SJSA1 (cell line): ENCODE data around the gene INAFM1. TPM values are rescaled to one million over a fixed set of nuclear protein-coding genes. Genes with fewer than 3 reads are reported as not detected.

ENCODE experiments used
- DNase-seq, 2 experiments: peaks; one replicate each; pipeline ENCODE4 v3.0.0-alpha.2; 2015 to 2020; ENCODE audit warnings: low spot score in 2 of 2, low read depth in 1 of 2
- H3K27ac ChIP-seq: fragments of 250-450 bp; sonication (Bioruptor Pico); 2 replicates; pipeline ENCODE4 v1.5.1; 2020; ENCODE audit warnings: mild to moderate bottlenecking, moderate library complexity
- H3K27me3 ChIP-seq: fragments of 250-450 bp; sonication (Bioruptor Pico); replicated peaks from 2 replicates; pipeline ENCODE4 v1.5.1; 2020; ENCODE audit warnings: mild to moderate bottlenecking, moderate library complexity
- H3K36me3 ChIP-seq: fragments of 250-450 bp; sonication (Bioruptor Pico); 2 replicates; pipeline ENCODE4 v1.5.1; 2020; ENCODE audit warnings: mild to moderate bottlenecking
- H3K4me1 ChIP-seq: fragments of 250-450 bp; sonication (Bioruptor Pico); replicated peaks from 2 replicates; pipeline ENCODE4 v1.6.1; 2021; ENCODE audit warnings: mild to moderate bottlenecking
- H3K4me3 ChIP-seq: fragments of 250-450 bp; sonication (Bioruptor Pico); 2 replicates; pipeline ENCODE4 v1.5.1; 2020; ENCODE audit warnings: mild to moderate bottlenecking
- H3K9me3 ChIP-seq: fragments of 250-450 bp; sonication (Bioruptor Pico); replicated peaks from 2 replicates; pipeline ENCODE4 v1.5.1; 2020; ENCODE audit warnings: mild to moderate bottlenecking
- total RNA-seq: library from RNA; depleted of rRNA; stranded (reverse); fragments of >200 nt; shearing (Covaris generic); gene quantifications from 2 replicates; pipeline ENCODE4 v1.2.3, GENCODE V29; 2014; rRNA removed

Gene INAFM1
- 2.4 and 2.5 TPM in 2 replicates for total RNA-seq

GRCh38 chr19:47274071-47274890 lies at the start of gene INAFM1:
Gene INAFM1 (plus strand): TSS chr19:47274885. CDS start chr19:47274920, 35 bp downstream.
- peak within 1 kb of the TSS; percentile 50 for H3K4me3 ChIP-seq
- H3K9me3 ChIP-seq: no peaks in the 10 kb centered on the region; the same call in 1 of the 2 replicates
- DNase-seq: peak; percentile 91 to 99
- H3K27me3 ChIP-seq: no peaks in the 10 kb centered on the region
- H3K4me1 ChIP-seq: peaks cover 46% of the 10 kb centered on the region
- H3K36me3 ChIP-seq: peaks cover 33% of the 10 kb centered on the region
- H3K27ac ChIP-seq: peak within 1 kb of the TSS; percentile 96

- Histone ChIP-seq H3K9me3 (no peaks in the 10 kb centered on the region), H3K36me3 (peaks cover 20% of the 10 kb centered on the region), H3K27me3 (no peaks in the 10 kb centered on the region), H3K27ac (peak overlapping the region; percentile 98), H3K4me1 (peaks cover 53% of the 10 kb centered on the region), H3K4me3 (peak overlapping the region; percentile 29)
- DNase-seq: peak; percentile 86 to 88
Measured at GRCh38 chr19:47225746-47226425, 48.8 kb upstream of the INAFM1 start.

- Histone ChIP-seq H3K36me3 (peaks cover 13% of the 10 kb centered on the region), H3K4me3 (peak overlapping the region; percentile 29), H3K27ac (peak overlapping the region; percentile 98), H3K4me1 (peaks cover 59% of the 10 kb centered on the region), H3K27me3 (no peaks in the 10 kb centered on the region), H3K9me3 (no peaks in the 10 kb centered on the region)
- DNase-seq: peak; percentile 78 to 90
Measured at GRCh38 chr19:47226426-47227351, 48.0 kb upstream of the INAFM1 start.

- peaks cover 68% of the 10 kb centered on the region for H3K4me1 ChIP-seq
- H3K27me3 ChIP-seq: no peaks in the 10 kb centered on the region
Measured at GRCh38 chr19:47227352-47228167, 47.1 kb upstream of the INAFM1 start.

GRCh38 chr19:47228168-47228936 lies 46.3 kb upstream of the INAFM1 start:
- no peaks in the 10 kb centered on the region for H3K9me3 ChIP-seq
- H3K27ac ChIP-seq: peak overlapping the region; percentile 98
- peaks cover 8% of the 10 kb centered on the region for H3K36me3 ChIP-seq
- peak overlapping the region; percentile 39 for H3K4me3 ChIP-seq
- peaks cover 74% of the 10 kb centered on the region for H3K4me1 ChIP-seq
- H3K27me3 ChIP-seq: no peaks in the 10 kb centered on the region
- peak in 1 of 2 experiments; percentile 64 for DNase-seq

More at GRCh38 chr19:47227352-47228167, 47.1 kb upstream of the INAFM1 start:
- peak overlapping the region; percentile 98 for H3K27ac ChIP-seq
- H3K36me3 ChIP-seq: peaks cover 8% of the 10 kb centered on the region
- peak; percentile 93 to 98 for DNase-seq
- H3K9me3 ChIP-seq: no peaks in the 10 kb centered on the region
- H3K4me3 ChIP-seq: peak overlapping the region; percentile 39

- peak in 1 of 2 experiments; percentile 43 for DNase-seq
- Histone ChIP-seq H3K9me3 (no peaks in the 10 kb centered on the region), H3K4me1 (peaks cover 74% of the 10 kb centered on the region), H3K27me3 (no peaks in the 10 kb centered on the region), H3K4me3 (peak overlapping the region; percentile 66; the same call in 1 of the 2 replicates), H3K27ac (no peak overlapping the region), H3K36me3 (peaks cover 8% of the 10 kb centered on the region)
Measured at GRCh38 chr19:47228937-47229675, 45.6 kb upstream of the INAFM1 start.

GRCh38 chr19:47229676-47230053 lies 45.0 kb upstream of the INAFM1 start:
- peaks cover 74% of the 10 kb centered on the region for H3K4me1 ChIP-seq
- peak in 1 of 2 experiments; percentile 43 for DNase-seq
- H3K27ac ChIP-seq: no peak overlapping the region
- H3K36me3 ChIP-seq: peaks cover 8% of the 10 kb centered on the region
- no peaks in the 10 kb centered on the region for H3K9me3 ChIP-seq
- peak overlapping the region; percentile 66 for H3K4me3 ChIP-seq
- H3K27me3 ChIP-seq: no peaks in the 10 kb centered on the region

GRCh38 chr19:47230054-47230920 lies 44.4 kb upstream of the INAFM1 start:
- Histone ChIP-seq H3K27me3 (no peaks in the 10 kb centered on the region), H3K9me3 (no peaks in the 10 kb centered on the region), H3K27ac (peak overlapping the region; percentile 33), H3K36me3 (peaks cover 4% of the 10 kb centered on the region), H3K4me1 (peaks cover 72% of the 10 kb centered on the region), H3K4me3 (peak overlapping the region; percentile 66)
- peak; percentile 42 to 65 for DNase-seq

- no peaks in the 10 kb centered on the region for H3K9me3 ChIP-seq
- no peaks in the 10 kb centered on the region for H3K27me3 ChIP-seq
- peak within 1 kb of the TSS; percentile 66 for H3K4me3 ChIP-seq
- H3K27ac ChIP-seq: peak within 1 kb of the TSS; percentile 69
- H3K36me3 ChIP-seq: no peaks in the 10 kb centered on the region
- DNase-seq: no peak
- peaks cover 66% of the 10 kb centered on the region for H3K4me1 ChIP-seq
Measured at GRCh38 chr19:47230921-47231214, 43.8 kb upstream of the INAFM1 start, which contains the start of gene BBC3. Gene BBC3 (minus strand): TSS chr19:47231199. CDS start chr19:47228431, 2,768 bp downstream.

GRCh38 chr19:47231215-47232054 lies 43.2 kb upstream of the INAFM1 start:
- Histone ChIP-seq H3K4me3 (peak overlapping the region; percentile 66), H3K27ac (peak overlapping the region; percentile 69), H3K27me3 (no peaks in the 10 kb centered on the region), H3K36me3 (no peaks in the 10 kb centered on the region), H3K9me3 (no peaks in the 10 kb centered on the region), H3K4me1 (peaks cover 60% of the 10 kb centered on the region)
- DNase-seq: peak; percentile 82 to 93
